GM18861 (cell line): Measurements from ENCODE around the gene NADSYN1.
"Not testable (repeated sequence)": the region's sequence is repeated elsewhere in the genome, so short reads cannot be mapped to it uniquely, and the experiment has no call there.

Experiments
- ATAC-seq: cut with Tn5 transposase; IDR thresholded peaks from one replicate; pipeline ENCODE4 v1.9.1; 2021; ENCODE audit not compliant: unreplicated experiment

NADSYN1 gene

GRCh38 chr11:71453037-71453917 lies at the start of gene NADSYN1:
Gene NADSYN1, plus strand, starts transcription at chr11:71453203. Its CDS starts 94 bp downstream, at chr11:71453297.
- peak; percentile 26 for ATAC-seq

GRCh38 chr11:71404209-71404608 lies 48.8 kb upstream of the NADSYN1 start:
- no peak for ATAC-seq

- no peak for ATAC-seq
Measured at GRCh38 chr11:71406681-71407080, 46.3 kb upstream of the NADSYN1 start.

GRCh38 chr11:71407356-71407755 lies 45.6 kb upstream of the NADSYN1 start:
- no peak for ATAC-seq

GRCh38 chr11:71408826-71409225 lies 44.2 kb upstream of the NADSYN1 start:
- no peak for ATAC-seq

GRCh38 chr11:71410363-71410966 lies 42.5 kb upstream of the NADSYN1 start:
- ATAC-seq: no peak

GRCh38 chr11:71414645-71415044 lies 38.4 kb upstream of the NADSYN1 start:
- ATAC-seq: no peak

GRCh38 chr11:71418643-71419042 lies 34.4 kb upstream of the NADSYN1 start:
- ATAC-seq: no peak

GRCh38 chr11:71420455-71421241 lies 32.4 kb upstream of the NADSYN1 start:
- no peak for ATAC-seq

GRCh38 chr11:71421392-71421950 lies 31.5 kb upstream of the NADSYN1 start:
- no peak for ATAC-seq

GRCh38 chr11:71422318-71422717 lies 30.7 kb upstream of the NADSYN1 start:
- ATAC-seq: not testable (repeated sequence)

- no peak for ATAC-seq
Measured at GRCh38 chr11:71423181-71423790, 29.7 kb upstream of the NADSYN1 start.

GRCh38 chr11:71425409-71425808 lies 27.6 kb upstream of the NADSYN1 start:
- ATAC-seq: no peak

GRCh38 chr11:71425860-71426259 lies 27.1 kb upstream of the NADSYN1 start:
- ATAC-seq: no peak

- no peak for ATAC-seq
Measured at GRCh38 chr11:71426413-71426812, 26.6 kb upstream of the NADSYN1 start.

GRCh38 chr11:71428861-71429435 lies 24.1 kb upstream of the NADSYN1 start:
- no peak for ATAC-seq

GRCh38 chr11:71429701-71430100 lies 23.3 kb upstream of the NADSYN1 start:
- ATAC-seq: no peak

- ATAC-seq: no peak
Measured at GRCh38 chr11:71430166-71430565, 22.8 kb upstream of the NADSYN1 start.

- ATAC-seq: no peak
Measured at GRCh38 chr11:71431271-71431670, 21.7 kb upstream of the NADSYN1 start.
